ENCODE results near the gene ZNF560.

Gene ZNF560

DNA sequence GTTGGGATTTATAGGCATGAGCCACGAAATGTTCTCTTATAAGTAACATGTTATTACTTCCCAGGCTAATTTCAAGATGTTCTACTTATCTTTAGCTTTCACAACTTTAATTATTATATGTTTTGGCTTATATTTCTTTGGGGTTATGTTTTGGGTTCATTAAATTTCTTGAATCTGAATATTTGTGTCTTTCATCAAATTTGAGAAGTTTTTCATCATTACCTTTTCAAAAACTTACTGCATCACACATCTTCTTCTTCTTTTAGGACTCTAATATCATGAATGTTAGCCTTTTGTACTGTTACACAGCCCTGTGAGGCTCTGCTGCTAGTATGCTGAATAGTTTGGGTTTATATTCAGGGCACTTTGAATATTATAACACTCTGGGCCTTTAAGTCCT is 53.4 kb downstream of the ZNF560 start:
- no peak overlapping the region for H3K4me3 ChIP-seq (ENCODE audit: control insufficient read depth in 1 of 7, extremely low read depth in 1 of 7, insufficient read depth in 4 of 7, low read depth in 2 of 7, low read length in 6 of 7)
- H3K9me3 ChIP-seq (ENCODE audit: control extremely low read depth in 1 of 5, control insufficient read depth in 4 of 5, insufficient read depth in 2 of 5, low read depth in 1 of 5, low read length in 4 of 5): peaks cover 19 to 87% (median 30%) of the 10 kb centered on the region in 5 experiments
- ChIA-PET CTCF (interaction anchor here (1.0 kb wide), 1 partner anchor 10 kb away, joined by 4 read pairs; the partner anchor contains the start of gene ZNF266), POLR2A (no interaction called here)
- H3K27me3 ChIP-seq (replicated peaks in 2 of 5; ENCODE audit: control insufficient read depth in 4 of 5, insufficient read depth in 5 of 5, low read length in 4 of 5): no peaks in the 10 kb centered on the region
- H3K36me3 ChIP-seq (ENCODE audit: control insufficient read depth in 4 of 4, insufficient read depth in 4 of 4, low read length in 3 of 4): peaks cover 0 to 3% (median 0%) of the 10 kb centered on the region in 4 experiments
- DNase-seq: no peak
- WGBS (ENCODE audit: insufficient coverage): no CpG with 5 or more reads among the region's 1 CpG
- H3K27ac ChIP-seq (ENCODE audit: insufficient read depth in 1 of 2, low read depth in 1 of 2, low read length in 2 of 2, poor library complexity in 1 of 2, severe bottlenecking in 2 of 2): no peak overlapping the region
- no peaks in the 10 kb centered on the region for H3K4me1 ChIP-seq (ENCODE audit: control extremely low read depth in 1 of 4, control insufficient read depth in 4 of 4, insufficient read depth in 4 of 4, low read length in 3 of 4)

DNA sequence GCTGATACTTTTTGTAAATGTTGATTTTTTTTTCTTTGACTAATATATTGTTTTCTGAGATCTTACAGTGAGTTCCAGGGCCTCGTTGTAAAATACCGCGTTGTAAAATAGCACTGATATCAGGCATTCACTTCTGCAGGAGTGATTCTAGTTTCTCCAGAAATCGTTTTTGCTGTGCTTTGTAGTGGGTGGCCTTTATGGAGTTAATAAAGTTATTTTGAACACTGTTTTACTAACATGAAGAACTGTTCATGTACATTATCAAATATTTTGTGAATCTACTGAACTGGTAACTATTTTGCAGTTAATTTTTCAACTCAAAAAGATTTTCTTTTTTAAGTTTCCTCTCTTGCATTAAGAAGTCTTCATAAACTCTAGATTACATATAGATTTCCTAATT is 62.1 kb downstream of the ZNF560 start:
- Histone ChIP-seq H3K4me3 (ENCODE audit: control insufficient read depth in 1 of 7, extremely low read depth in 1 of 7, insufficient read depth in 4 of 7, low read depth in 2 of 7, low read length in 6 of 7) (peak overlapping the region in 3 of 7 experiments; percentile 76 to 100 (median 89)), H3K9me3 (ENCODE audit: control extremely low read depth in 1 of 5, control insufficient read depth in 4 of 5, insufficient read depth in 2 of 5, low read depth in 1 of 5, low read length in 4 of 5) (peaks cover 3 to 37% (median 14%) of the 10 kb centered on the region in 5 experiments), H3K27me3 (replicated peaks in 2 of 5; ENCODE audit: control insufficient read depth in 4 of 5, insufficient read depth in 5 of 5, low read length in 4 of 5) (no peaks in the 10 kb centered on the region), H3K36me3 (ENCODE audit: control insufficient read depth in 4 of 4, insufficient read depth in 4 of 4, low read length in 3 of 4) (peaks cover 10 to 27% (median 14%) of the 10 kb centered on the region in 4 experiments), H3K4me1 (ENCODE audit: control extremely low read depth in 1 of 4, control insufficient read depth in 4 of 4, insufficient read depth in 4 of 4, low read length in 3 of 4) (peaks cover 3 to 16% (median 7%) of the 10 kb centered on the region in 4 experiments), H3K27ac (ENCODE audit: insufficient read depth in 1 of 2, low read depth in 1 of 2, low read length in 2 of 2, poor library complexity in 1 of 2, severe bottlenecking in 2 of 2) (no peak overlapping the region)
- no peak for DNase-seq
- 80% methylated on average over 2 of the region's 4 CpGs for WGBS (ENCODE audit: insufficient coverage)
- ChIA-PET POLR2A (interaction anchor here (1.6 kb wide), 1 partner anchor 112 kb away, joined by 5 read pairs; the partner anchor contains the start of gene ZNF559), CTCF (no interaction called here)

DNA sequence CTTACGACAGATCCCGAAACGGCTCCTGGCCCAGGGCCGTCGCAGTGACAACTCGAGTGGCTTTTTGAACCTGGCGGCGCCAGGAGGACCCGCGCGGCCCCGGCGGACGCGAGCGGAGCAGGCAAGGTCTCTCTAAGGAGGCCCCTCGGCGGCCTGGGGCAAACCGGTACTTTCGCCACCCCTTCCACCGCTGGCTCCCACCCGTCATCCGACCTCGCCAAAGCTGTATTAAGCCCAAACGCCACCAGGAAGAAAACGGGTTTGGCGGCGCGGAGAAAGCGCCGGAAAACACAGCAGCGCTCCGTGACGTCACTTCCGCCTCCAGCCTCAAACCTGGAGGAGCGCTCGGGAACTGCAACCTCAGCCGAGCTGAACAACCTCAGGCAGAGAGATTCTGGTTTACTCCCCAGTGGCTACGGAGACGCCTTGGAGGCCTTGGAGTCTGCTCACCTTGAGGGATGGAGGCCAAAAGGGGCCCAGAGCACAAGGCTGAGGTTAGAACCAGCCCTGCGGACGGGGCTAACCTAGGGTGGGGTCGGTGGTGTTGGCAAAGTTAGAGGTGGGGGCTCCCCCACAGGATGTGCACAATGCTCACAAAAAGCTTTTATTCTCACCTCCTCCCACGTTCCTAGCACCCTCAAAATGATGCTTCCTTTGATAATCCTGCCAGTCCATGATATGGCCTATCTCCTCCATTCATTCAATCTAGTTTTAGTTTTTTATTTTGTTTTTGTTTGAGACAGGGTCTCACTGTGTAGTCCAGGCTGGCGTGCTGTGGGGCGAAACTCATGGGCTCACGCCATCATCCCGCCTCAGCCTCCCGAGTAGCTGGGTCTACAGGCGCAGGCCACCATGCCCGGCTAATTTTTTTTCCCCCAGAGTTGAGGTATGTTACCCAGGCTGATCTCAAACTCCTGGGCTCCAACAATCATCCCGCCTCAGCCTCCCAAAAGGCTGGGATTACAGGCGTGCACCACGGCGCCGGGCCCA is 62.8 kb downstream of the ZNF560 start, which contains the start of gene ZNF266:
ZNF266 (minus strand) TSS at position 295 of the 990 bp plus-strand sequence. CDS start 15,484 bp downstream, outside the sequence.
- peak; percentile 97 to 99 (median 99) for DNase-seq
- POLR2A ChIA-PET: interaction anchor here (1.0 to 1.6 kb wide), 2 partner anchors 30 to 111 kb away, joined by 4 to 5 read pairs; partner anchors contain the start of gene ZNF559
- H3K27me3 ChIP-seq (replicated peaks in 2 of 5; ENCODE audit: control insufficient read depth in 4 of 5, insufficient read depth in 5 of 5, low read length in 4 of 5): no peaks in the 10 kb centered on the region
- CTCF ChIA-PET: interaction anchor here (0.8 kb wide), 2 partner anchors 10 to 16 kb away, joined by 3 to 4 read pairs; no protein-coding TSS in a partner anchor
- H3K27ac ChIP-seq (ENCODE audit: insufficient read depth in 1 of 2, low read depth in 1 of 2, low read length in 2 of 2, poor library complexity in 1 of 2, severe bottlenecking in 2 of 2): peak within 1 kb of the TSS; percentile 94 to 97
- H3K4me1 ChIP-seq (ENCODE audit: control extremely low read depth in 1 of 4, control insufficient read depth in 4 of 4, insufficient read depth in 4 of 4, low read length in 3 of 4): peaks cover 3 to 16% (median 7%) of the 10 kb centered on the region in 4 experiments
- H3K36me3 ChIP-seq (ENCODE audit: control insufficient read depth in 4 of 4, insufficient read depth in 4 of 4, low read length in 3 of 4): peaks cover 10 to 35% (median 22%) of the 10 kb centered on the region in 4 experiments
- H3K9me3 ChIP-seq (ENCODE audit: control extremely low read depth in 1 of 5, control insufficient read depth in 4 of 5, insufficient read depth in 2 of 5, low read depth in 1 of 5, low read length in 4 of 5): peaks cover 2 to 40% (median 16%) of the 10 kb centered on the region in 5 experiments
- WGBS (ENCODE audit: insufficient coverage): 19% methylated on average over 37 of the region's 56 CpGs
- H3K4me3 ChIP-seq (ENCODE audit: control insufficient read depth in 1 of 7, extremely low read depth in 1 of 7, insufficient read depth in 4 of 7, low read depth in 2 of 7, low read length in 6 of 7): peak within 1 kb of the TSS; percentile 76 to 100 (median 89)

DNA sequence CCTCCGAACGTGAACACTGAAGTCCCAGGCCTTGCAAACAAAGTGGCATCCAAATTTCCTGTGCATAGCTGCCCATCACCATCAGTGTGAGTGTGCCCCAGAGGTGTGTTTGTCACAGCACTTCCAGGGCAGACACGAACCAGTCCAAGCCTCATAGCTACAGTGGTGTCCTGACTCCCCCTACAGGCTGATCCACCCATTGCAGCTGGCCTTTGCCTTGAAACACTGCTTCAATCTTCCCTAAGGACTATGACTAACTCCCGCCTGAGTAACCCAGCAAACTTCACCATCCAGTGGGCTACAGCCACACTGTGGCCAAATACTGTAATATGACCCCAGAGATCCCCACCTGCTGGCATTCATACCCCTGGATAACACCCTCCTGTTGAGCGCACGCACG is 66.9 kb downstream of the ZNF560 start:
- ChIA-PET POLR2A (no interaction called here), CTCF (no interaction called here)
- H3K4me3 ChIP-seq (ENCODE audit: control insufficient read depth in 1 of 7, extremely low read depth in 1 of 7, insufficient read depth in 4 of 7, low read depth in 2 of 7, low read length in 6 of 7): no peak overlapping the region
- WGBS (ENCODE audit: insufficient coverage): 100% methylated on average over 4 of the region's 7 CpGs
- no peak overlapping the region for H3K27ac ChIP-seq (ENCODE audit: insufficient read depth in 1 of 2, low read depth in 1 of 2, low read length in 2 of 2, poor library complexity in 1 of 2, severe bottlenecking in 2 of 2)
- no peaks in the 10 kb centered on the region for H3K27me3 ChIP-seq (replicated peaks in 2 of 5; ENCODE audit: control insufficient read depth in 4 of 5, insufficient read depth in 5 of 5, low read length in 4 of 5)
- DNase-seq: peak in 1 of 3 donors; percentile 37
- H3K4me1 ChIP-seq (ENCODE audit: control extremely low read depth in 1 of 4, control insufficient read depth in 4 of 4, insufficient read depth in 4 of 4, low read length in 3 of 4): peaks cover 3 to 16% (median 7%) of the 10 kb centered on the region in 4 experiments
- H3K9me3 ChIP-seq (ENCODE audit: control extremely low read depth in 1 of 5, control insufficient read depth in 4 of 5, insufficient read depth in 2 of 5, low read depth in 1 of 5, low read length in 4 of 5): peaks cover 0 to 35% (median 27%) of the 10 kb centered on the region in 5 experiments
- peaks cover 20 to 69% (median 52%) of the 10 kb centered on the region in 4 experiments for H3K36me3 ChIP-seq (ENCODE audit: control insufficient read depth in 4 of 4, insufficient read depth in 4 of 4, low read length in 3 of 4)

DNA sequence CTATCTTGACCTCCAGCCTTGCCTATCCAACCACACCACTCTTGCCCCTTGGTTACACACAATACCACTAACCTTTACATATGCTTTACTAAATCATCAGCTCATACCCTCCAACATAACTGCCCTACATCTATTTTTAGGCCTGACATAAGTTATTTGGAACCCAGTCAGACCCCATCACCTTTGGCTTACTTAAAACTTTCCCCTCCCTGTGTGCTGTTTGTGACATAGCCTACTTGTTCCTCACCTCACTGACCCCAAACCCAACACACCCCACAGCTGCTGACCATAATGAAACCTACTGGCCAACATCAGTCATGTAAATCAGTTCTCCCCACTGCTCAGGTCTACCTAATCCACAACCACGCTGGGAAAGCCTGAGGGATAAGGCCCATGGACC is 68.0 kb downstream of the ZNF560 start:
- H3K36me3 ChIP-seq (ENCODE audit: control insufficient read depth in 4 of 4, insufficient read depth in 4 of 4, low read length in 3 of 4): peaks cover 25 to 79% (median 61%) of the 10 kb centered on the region in 4 experiments
- POLR2A ChIA-PET: interaction anchor here (0.6 kb wide), 1 partner anchor 1966 kb away, joined by 5 read pairs; no protein-coding TSS in a partner anchor
- no peak overlapping the region for H3K4me3 ChIP-seq (ENCODE audit: control insufficient read depth in 1 of 7, extremely low read depth in 1 of 7, insufficient read depth in 4 of 7, low read depth in 2 of 7, low read length in 6 of 7)
- DNase-seq: no peak
- CTCF ChIA-PET: no interaction called here
- peaks cover 0 to 9% (median 6%) of the 10 kb centered on the region in 4 experiments for H3K4me1 ChIP-seq (ENCODE audit: control extremely low read depth in 1 of 4, control insufficient read depth in 4 of 4, insufficient read depth in 4 of 4, low read length in 3 of 4)
- WGBS (ENCODE audit: insufficient coverage): 100% methylated on average over 1 of the region's 1 CpG
- peaks cover 0 to 42% (median 35%) of the 10 kb centered on the region in 5 experiments for H3K9me3 ChIP-seq (ENCODE audit: control extremely low read depth in 1 of 5, control insufficient read depth in 4 of 5, insufficient read depth in 2 of 5, low read depth in 1 of 5, low read length in 4 of 5)
- H3K27ac ChIP-seq (ENCODE audit: insufficient read depth in 1 of 2, low read depth in 1 of 2, low read length in 2 of 2, poor library complexity in 1 of 2, severe bottlenecking in 2 of 2): no peak overlapping the region
- no peaks in the 10 kb centered on the region for H3K27me3 ChIP-seq (replicated peaks in 2 of 5; ENCODE audit: control insufficient read depth in 4 of 5, insufficient read depth in 5 of 5, low read length in 4 of 5)

DNA sequence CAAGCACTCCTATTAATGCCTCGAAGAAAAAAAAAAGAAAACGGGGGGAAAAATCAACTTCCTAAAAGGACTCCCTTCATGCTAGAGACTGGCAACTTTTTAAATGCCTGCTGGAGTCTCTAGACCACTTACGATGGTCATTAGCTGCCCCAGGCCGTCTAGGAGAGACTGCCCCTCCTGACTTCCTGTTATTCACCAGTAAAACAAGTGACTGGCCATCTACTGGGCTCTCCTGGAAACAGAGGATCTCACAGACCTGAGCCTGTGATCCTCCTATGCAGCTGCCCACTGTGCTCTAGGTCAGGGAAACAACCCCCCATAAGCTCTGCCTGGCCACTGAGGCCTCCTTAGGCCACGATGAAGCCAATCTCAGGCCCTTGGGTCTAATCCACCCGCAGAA is 70.5 kb downstream of the ZNF560 start:
- Histone ChIP-seq H3K4me3 (ENCODE audit: control insufficient read depth in 1 of 7, extremely low read depth in 1 of 7, insufficient read depth in 4 of 7, low read depth in 2 of 7, low read length in 6 of 7) (no peak overlapping the region), H3K4me1 (ENCODE audit: control extremely low read depth in 1 of 4, control insufficient read depth in 4 of 4, insufficient read depth in 4 of 4, low read length in 3 of 4) (no peaks in the 10 kb centered on the region), H3K36me3 (ENCODE audit: control insufficient read depth in 4 of 4, insufficient read depth in 4 of 4, low read length in 3 of 4) (peaks cover 36 to 98% (median 77%) of the 10 kb centered on the region in 4 experiments), H3K27me3 (replicated peaks in 2 of 5; ENCODE audit: control insufficient read depth in 4 of 5, insufficient read depth in 5 of 5, low read length in 4 of 5) (no peaks in the 10 kb centered on the region), H3K27ac (ENCODE audit: insufficient read depth in 1 of 2, low read depth in 1 of 2, low read length in 2 of 2, poor library complexity in 1 of 2, severe bottlenecking in 2 of 2) (no peak overlapping the region), H3K9me3 (ENCODE audit: control extremely low read depth in 1 of 5, control insufficient read depth in 4 of 5, insufficient read depth in 2 of 5, low read depth in 1 of 5, low read length in 4 of 5) (peaks cover 3 to 64% (median 46%) of the 10 kb centered on the region in 5 experiments)
- 86% methylated on average over 5 of the region's 6 CpGs for WGBS (ENCODE audit: insufficient coverage)
- POLR2A ChIA-PET: no interaction called here
- CTCF ChIA-PET: no interaction called here
- no peak for DNase-seq

Data from common myeloid progenitor, CD34-positive (primary cell).